Measurements from ENCODE around the gene CD6. TPM values are rescaled to one million over a fixed set of nuclear protein-coding genes. Genes with fewer than 3 reads are reported as not detected.

Gene CD6
- polyA plus RNA-seq, 2 of the 4 experiments (the other 2 are of a cell fraction): 0.06 TPM

DNA sequence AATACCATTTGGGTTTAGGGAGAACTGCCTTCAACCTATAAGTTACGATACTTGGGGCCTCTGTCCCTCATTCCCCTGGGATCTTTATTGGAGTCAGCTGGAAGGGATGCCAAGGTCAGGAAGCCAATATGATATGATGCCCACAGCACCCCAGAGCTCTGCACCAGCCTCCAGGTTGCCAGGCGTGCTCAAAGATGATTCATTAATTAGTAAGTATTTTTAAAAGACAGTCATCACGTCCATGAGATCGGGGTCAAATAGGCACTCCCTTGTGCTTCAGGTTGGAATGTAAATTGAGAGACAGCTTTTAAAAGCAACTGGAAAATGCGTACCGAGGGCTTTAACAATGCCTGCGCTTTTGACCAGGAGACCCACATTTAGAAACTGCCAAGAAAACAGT, 73.8 kb downstream of the CD6 start:
- DNase-seq (ENCODE audit: low read depth in 1 of 2, low spot score in 1 of 2) (no peak), FAIRE-seq (no peak), ATAC-seq (no peak)
- CTCF ChIA-PET: interaction anchor here (0.9 to 2.5 kb wide), 3 partner anchors 10 to 85 kb away, joined by 3 to 10 read pairs (median 3); no protein-coding TSS in a partner anchor
- H3K4me1 ChIP-seq: no peaks in the 10 kb centered on the region
- TF ChIP-seq USF2 (IDR thresholded peaks at IDR 0.05): no peak
- no peak for TF ChIP-seq BHLHE40 (IDR thresholded peaks at IDR 0.05; ENCODE audit: low read depth, low read length)
- TF ChIP-seq E2F6 (IDR thresholded peaks at IDR 0.05; ENCODE audit: borderline replicate concordance, low read depth): no peak
- no peak for TF ChIP-seq CBX8 (IDR thresholded peaks at IDR 0.05)
- no peak for TF ChIP-seq POLR2A (IDR thresholded peaks at IDR 0.05; ENCODE audit: low read length)
- no peak for TF ChIP-seq KDM5A (IDR thresholded peaks at IDR 0.05)
- TF ChIP-seq HOXB5 (CRISPR knock-in tag; IDR thresholded peaks at IDR 0.05): no peak
- TF ChIP-seq RARB (CRISPR knock-in tag; IDR thresholded peaks at IDR 0.05): no peak
- TF ChIP-seq ATOH8 (CRISPR knock-in tag; IDR thresholded peaks at IDR 0.05; ENCODE audit: low read depth): no peak
- TF ChIP-seq JUNB (IDR thresholded peaks at IDR 0.05): no peak
- TF ChIP-seq EHF (CRISPR knock-in tag; IDR thresholded peaks at IDR 0.05): no peak
- TF ChIP-seq HES2 (IDR thresholded peaks at IDR 0.05): no peak
- no peak for TF ChIP-seq KDM1A (IDR thresholded peaks at IDR 0.05; ENCODE audit: low read depth)
- no peak for TF ChIP-seq HDAC2 (IDR thresholded peaks at IDR 0.05)
- no peak overlapping the region for H3K27ac ChIP-seq
- POLR2A ChIA-PET: no interaction called here
- WGBS (ENCODE audit: missing lambda C conversion rate): 61% methylated on average over 7 of the region's 7 CpGs
- H3K9me3 ChIP-seq: no peaks in the 10 kb centered on the region
- no peak overlapping the region for H3K4me2 ChIP-seq
- no peak overlapping the region for H3K4me3 ChIP-seq

DNA sequence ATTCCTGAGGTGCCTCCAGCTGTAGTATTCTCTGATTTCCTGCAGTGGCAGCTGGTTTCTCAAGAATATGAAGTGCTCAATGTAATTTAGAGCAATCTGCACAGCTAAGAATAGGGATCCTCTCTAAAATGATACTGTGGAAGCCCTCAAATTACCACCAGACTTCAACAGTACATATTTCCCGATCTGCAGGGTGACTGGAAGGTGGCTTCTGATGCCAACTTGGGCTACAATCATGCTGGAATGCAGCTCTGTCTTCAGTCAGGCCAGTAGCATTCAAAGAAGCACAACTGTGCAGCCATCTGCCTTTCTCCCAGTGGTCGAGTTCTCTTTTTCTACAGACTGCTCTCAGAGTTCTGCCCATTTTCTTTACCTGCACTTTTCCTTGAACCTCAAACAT, 75.4 kb downstream of the CD6 start:
- H3K4me1 ChIP-seq: no peaks in the 10 kb centered on the region
- CTCF ChIA-PET: interaction anchor here (1.5 kb wide), 1 partner anchor 19 kb away, joined by 3 read pairs; no protein-coding TSS in a partner anchor
- TF ChIP-seq RCOR1 (IDR thresholded peaks at IDR 0.05; ENCODE audit: low read depth, low read length): no peak
- no peak for TF ChIP-seq USF2 (IDR thresholded peaks at IDR 0.05)
- no peak for TF ChIP-seq NFE2L2 (conservative IDR thresholded peaks at IDR 0.05; ENCODE audit: low read length)
- TF ChIP-seq MAZ (IDR thresholded peaks at IDR 0.05; ENCODE audit: borderline replicate concordance, low read depth, low read length): no peak
- no peak for TF ChIP-seq SMC3 (IDR thresholded peaks at IDR 0.05)
- TF ChIP-seq ZNF302 (CRISPR knock-in tag; IDR thresholded peaks at IDR 0.05): no peak
- TF ChIP-seq GATA3 (IDR thresholded peaks at IDR 0.05; ENCODE audit: borderline replicate concordance): no peak
- no peak for TF ChIP-seq BCL3 (IDR thresholded peaks at IDR 0.05)
- TF ChIP-seq EHF (CRISPR knock-in tag; IDR thresholded peaks at IDR 0.05): no peak
- 3% methylated on average over 2 of the region's 2 CpGs for WGBS (ENCODE audit: missing lambda C conversion rate)
- ATAC-seq: peak in 1 of 2 experiments; percentile 30; a peak in 1 of 6 replicates
- POLR2A ChIA-PET: no interaction called here
- H3K27ac ChIP-seq: no peak overlapping the region
- no peaks in the 10 kb centered on the region; the same call in 2 of the 3 replicates for H3K9me3 ChIP-seq
- FAIRE-seq: no peak
- no peak for DNase-seq (ENCODE audit: low read depth in 1 of 2, low spot score in 1 of 2)
- H3K4me2 ChIP-seq: no peak overlapping the region
- no peak overlapping the region for H3K4me3 ChIP-seq
